GM12891 (cell line): ENCODE data around the gene PROM2.

Source experiments
- DNase-seq: peaks from one replicate; pipeline ENCODE4 v3.0.0; 2011; ENCODE audit warnings: low spot score; ENCODE audit not compliant: insufficient read length
- FAIRE-seq: peaks from 2 replicates; lab custom pipeline; 2011; peaks lifted over from hg19 to GRCh38; lab: Jason Lieb, UNC
- PAX5 ChIP-seq: IDR thresholded peaks from 2 replicates; pipeline ENCODE4 v1.6.1; 2011; ENCODE audit warnings: low read length, moderate library complexity, mild to moderate bottlenecking; ENCODE audit not compliant: insufficient read depth, severe bottlenecking
- POLR2A ChIP-seq: IDR thresholded peaks from 2 replicates; pipeline ENCODE4 v1.6.1; 2011; ENCODE audit warnings: low read depth, low read length, control low read depth
- POLR2AphosphoS5 ChIP-seq: IDR thresholded peaks from 2 replicates; pipeline ENCODE4 v1.6.1; 2011; ENCODE audit warnings: low read depth, low read length, control low read depth
- POU2F2 ChIP-seq: IDR thresholded peaks from 2 replicates; pipeline ENCODE4 v1.6.1; 2011; ENCODE audit warnings: low read depth, mild to moderate bottlenecking, control low read depth, low read length, moderate library complexity
- SPI1 ChIP-seq: IDR thresholded peaks from 2 replicates; pipeline ENCODE4 v1.6.1; 2011; ENCODE audit warnings: low read depth, low read length, control low read depth
- TAF1 ChIP-seq: IDR thresholded peaks from 2 replicates; pipeline ENCODE4 v1.6.1; 2011; ENCODE audit warnings: low read depth, low read length, control low read depth

The PROM2 gene

GRCh38 chr2:95319481-95320343 is 45.5 kb downstream of the PROM2 start:
- DNase-seq (no peak), FAIRE-seq (no peak)
- TF ChIP-seq PAX5 (no peak), POU2F2 (no peak), TAF1 (no peak), POLR2AphosphoS5 (no peak), SPI1 (no peak), POLR2A (no peak)

GRCh38 chr2:95320344-95320712 is 46.1 kb downstream of the PROM2 start:
- no peak for FAIRE-seq
- no peak for DNase-seq
- no peak for TF ChIP-seq PAX5
- no peak for TF ChIP-seq SPI1
- TF ChIP-seq TAF1 = no peak

GRCh38 chr2:95320986-95321767 is 46.9 kb downstream of the PROM2 start:
- DNase-seq = no peak
- FAIRE-seq = no peak
- TF ChIP-seq SPI1 (no peak), POLR2AphosphoS5 (no peak), POU2F2 (no peak), PAX5 (no peak), TAF1 (no peak), POLR2A (no peak)

- FAIRE-seq (no peak), DNase-seq (peak; percentile 61)
- no peak for TF ChIP-seq POLR2A
- no peak for TF ChIP-seq TAF1
Measured at GRCh38 chr2:95323347-95324155, 49.3 kb downstream of the PROM2 start.

- no peak for TF ChIP-seq POU2F2
- TF ChIP-seq SPI1 = no peak
- TF ChIP-seq PAX5 = no peak
- no peak for TF ChIP-seq POLR2A
- TF ChIP-seq TAF1 = no peak
- TF ChIP-seq POLR2AphosphoS5 = no peak
- DNase-seq (no peak), FAIRE-seq (no peak)
Measured at GRCh38 chr2:95325026-95325425, 50.8 kb downstream of the PROM2 start.

- TF ChIP-seq POU2F2 = no peak
- no peak for TF ChIP-seq POLR2AphosphoS5
- TF ChIP-seq PAX5 = no peak
- no peak for TF ChIP-seq POLR2A
- TF ChIP-seq TAF1 = no peak
- TF ChIP-seq SPI1 = no peak
- no peak for DNase-seq
- peak; percentile 76 for FAIRE-seq
Measured at GRCh38 chr2:95325590-95326432, 51.6 kb downstream of the PROM2 start.

- TF ChIP-seq POLR2A (no peak), PAX5 (no peak), POLR2AphosphoS5 (no peak), TAF1 (no peak), SPI1 (no peak), POU2F2 (no peak)
- DNase-seq = no peak
- FAIRE-seq = no peak
Measured at GRCh38 chr2:95326433-95327140, 52.3 kb downstream of the PROM2 start.

GRCh38 chr2:95327861-95328260 is 53.6 kb downstream of the PROM2 start:
- FAIRE-seq (no peak), DNase-seq (no peak)
- no peak for TF ChIP-seq POU2F2
